Endothelial cell (in vitro differentiated cells): ENCODE measurements around the gene PLCH2. TPM values are rescaled to one million over a fixed set of nuclear protein-coding genes. Genes with fewer than 3 reads are reported as not detected.
"Not testable (repeated sequence)": the region's sequence is repeated elsewhere in the genome, so short reads cannot be mapped to it uniquely, and the experiment has no call there.

Experiments used
- DNase-seq: peaks from one replicate; pipeline ENCODE4 v3.0.0; 2021; ENCODE audit warnings: low spot score
- H3K27ac Mint-ChIP-seq: one replicate; pipeline ENCODE4 v1.8.0; 2021; ENCODE audit warnings: mixed read lengths, inconsistent platforms; ENCODE audit not compliant: unreplicated experiment
- H3K27me3 Mint-ChIP-seq: one replicate; pipeline ENCODE4 v1.8.0; 2021; ENCODE audit warnings: mild to moderate bottlenecking, moderate library complexity, mixed read lengths, inconsistent platforms; ENCODE audit not compliant: unreplicated experiment
- H3K36me3 Mint-ChIP-seq: one replicate; pipeline ENCODE4 v1.8.0; 2021; ENCODE audit warnings: mild to moderate bottlenecking, low read depth, mixed read lengths, inconsistent platforms; ENCODE audit not compliant: unreplicated experiment
- H3K4me1 Mint-ChIP-seq: one replicate; pipeline ENCODE4 v1.8.0; 2021; ENCODE audit warnings: mild to moderate bottlenecking, mixed read lengths, inconsistent platforms; ENCODE audit not compliant: unreplicated experiment
- H3K4me3 Mint-ChIP-seq: one replicate; pipeline ENCODE4 v1.8.0; 2021; ENCODE audit warnings: mild to moderate bottlenecking, mixed read lengths, inconsistent platforms; ENCODE audit not compliant: unreplicated experiment
- H3K9me3 Mint-ChIP-seq: one replicate; pipeline ENCODE4 v1.8.0; 2021; ENCODE audit warnings: mixed read lengths, inconsistent platforms; ENCODE audit not compliant: unreplicated experiment
- CTCF ChIP-seq: fragments of 200-600 bp; sonication (generic); IDR thresholded peaks from one replicate; pipeline ENCODE4 v1.5.0; 2021; ENCODE audit warnings: antibody characterized with exemption; ENCODE audit not compliant: unreplicated experiment
- total RNA-seq: library from RNA; stranded (reverse); fragmentation: NEBNext Ultra II Directional; extraction: Animal tissue kit (Norgen Biotek cat#: 25700); gene quantifications from one replicate; pipeline ENCODE4 v1.2.1, GENCODE V29; 2021; ENCODE audit not compliant: unreplicated experiment

Gene PLCH2
- total RNA-seq, 1 donor from 2014 or later, result not detected

DNA sequence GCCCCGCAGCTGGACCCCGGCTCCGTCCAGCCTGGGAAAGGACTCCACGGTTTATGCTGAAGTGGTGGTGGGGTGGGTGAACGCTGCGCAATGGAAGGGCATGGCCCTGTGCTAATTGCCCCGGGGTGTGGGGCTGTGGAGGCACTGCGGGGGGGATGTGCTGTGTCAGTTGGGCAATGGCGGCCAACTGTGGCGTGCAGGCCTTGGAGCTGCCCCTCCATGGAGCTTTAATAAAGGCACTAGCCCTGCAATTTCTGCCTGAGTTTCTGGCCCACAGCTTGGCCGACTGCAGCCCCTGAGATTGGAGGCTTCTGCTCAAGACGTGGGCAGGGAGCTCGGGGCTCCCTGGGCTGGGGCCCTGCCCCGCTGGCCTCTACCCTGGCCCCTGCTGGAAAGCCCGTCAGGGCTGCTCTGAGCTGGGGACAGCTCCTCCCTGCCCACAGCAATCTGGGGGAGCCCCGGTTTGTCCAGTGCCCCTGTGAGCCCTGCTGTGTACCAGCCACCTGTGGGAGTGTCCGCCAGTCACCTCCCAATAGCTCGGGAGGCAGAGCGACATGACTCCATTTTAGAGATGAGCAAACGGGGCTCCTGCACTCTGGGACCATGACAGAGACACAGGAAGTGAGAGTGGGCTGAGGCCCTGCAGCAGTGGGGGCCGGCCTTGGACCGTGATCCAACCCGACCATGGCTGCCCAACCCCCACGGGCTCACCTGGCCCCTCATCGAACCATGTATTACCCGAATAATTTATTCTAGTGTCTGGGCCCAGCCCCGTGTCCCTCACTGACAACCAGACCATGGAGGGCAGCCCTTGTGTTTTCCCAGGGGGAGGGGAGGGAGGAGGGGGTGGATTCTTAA, 71.3 kb downstream of the PLCH2 start:
- TF ChIP-seq CTCF, result no peak
- Mint-ChIP-seq H3K36me3 (no peaks in the 10 kb centered on the region), H3K27me3 (peaks cover 2% of the 10 kb centered on the region), H3K4me3 (peak overlapping the region; percentile 81), H3K27ac (no peak overlapping the region), H3K9me3 (no peaks in the 10 kb centered on the region), H3K4me1 (no peaks in the 10 kb centered on the region)
- DNase-seq, result no peak

DNA sequence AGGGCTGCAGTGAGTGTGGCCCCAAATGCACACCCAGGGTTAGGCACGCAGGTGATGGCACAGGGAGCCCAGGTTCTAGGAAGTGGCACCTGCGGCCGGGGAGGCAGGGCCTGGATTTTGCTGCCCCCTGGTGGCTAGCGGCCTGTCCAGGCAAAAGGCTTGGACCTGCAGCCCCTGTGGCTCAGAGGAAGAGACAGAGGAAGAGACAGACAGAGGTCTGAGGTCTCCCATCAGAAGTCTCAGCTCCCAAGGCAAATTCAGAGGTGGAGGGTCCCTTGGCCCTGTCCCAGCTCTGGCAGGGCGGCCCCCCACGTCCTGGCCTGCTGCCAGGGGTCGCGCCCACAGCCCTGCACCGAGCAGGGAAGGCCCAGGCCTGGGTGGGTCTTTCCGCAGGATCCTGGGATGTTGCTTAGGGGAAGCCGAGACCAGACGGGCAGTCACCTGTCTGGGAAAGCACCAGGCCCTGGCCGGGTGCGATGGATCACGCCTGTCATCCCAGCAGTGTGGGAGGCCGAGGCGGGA, 72.0 kb downstream of the PLCH2 start:
- H3K4me3 Mint-ChIP-seq, result no peak overlapping the region
- no peaks in the 10 kb centered on the region for H3K9me3 Mint-ChIP-seq
- peak; percentile 84 for DNase-seq
- H3K27me3 Mint-ChIP-seq, result peaks cover 2% of the 10 kb centered on the region
- no peaks in the 10 kb centered on the region for H3K4me1 Mint-ChIP-seq
- peak; percentile 82 for TF ChIP-seq CTCF
- H3K27ac Mint-ChIP-seq, result no peak overlapping the region
- H3K36me3 Mint-ChIP-seq, result no peaks in the 10 kb centered on the region

DNA sequence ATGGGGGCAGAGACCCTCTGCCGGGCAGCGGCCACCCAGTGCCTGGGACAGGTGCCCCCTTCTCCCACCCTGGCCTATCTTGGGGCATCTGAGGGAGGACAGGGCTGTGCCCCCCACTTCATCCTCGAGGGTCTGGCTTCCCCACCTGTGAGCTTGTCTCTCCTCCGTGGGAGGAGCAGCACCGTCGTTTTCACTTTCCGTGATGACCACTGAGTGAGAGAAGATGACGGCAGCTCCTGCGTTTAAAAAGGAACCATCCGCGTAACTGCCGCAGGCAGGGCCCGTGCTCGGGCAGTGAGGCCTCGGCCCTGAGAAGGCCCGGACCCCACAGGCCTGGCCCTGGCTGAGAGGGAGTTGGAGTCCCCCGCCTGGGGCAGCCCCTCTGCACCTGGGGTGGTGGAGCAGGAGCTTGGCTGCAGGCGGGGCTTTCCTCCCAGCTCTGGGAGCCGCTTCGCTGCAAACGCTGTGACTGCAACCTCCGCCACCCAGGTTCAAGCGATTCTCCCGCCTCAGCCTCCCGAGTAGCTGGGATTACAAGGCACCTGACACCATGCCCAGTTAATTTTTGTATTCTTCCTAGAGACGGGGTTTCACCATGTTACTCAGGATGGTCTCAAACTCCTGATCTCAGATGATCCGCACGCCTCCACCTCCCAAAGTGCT, 73.4 kb downstream of the PLCH2 start:
- H3K27ac Mint-ChIP-seq, H3K4me3 Mint-ChIP-seq, H3K36me3 Mint-ChIP-seq, H3K9me3 Mint-ChIP-seq, H3K27me3 Mint-ChIP-seq, H3K4me1 Mint-ChIP-seq, DNase-seq: not testable (repeated sequence)

- H3K27me3 Mint-ChIP-seq, H3K36me3 Mint-ChIP-seq, H3K9me3 Mint-ChIP-seq, H3K4me3 Mint-ChIP-seq, H3K27ac Mint-ChIP-seq, DNase-seq, H3K4me1 Mint-ChIP-seq: not testable (repeated sequence)
Observed at GRCh38 chr1:2550309-2550861, 74.3 kb downstream of the PLCH2 start.

- H3K4me1 Mint-ChIP-seq, result not testable (repeated sequence)
Observed at GRCh38 chr1:2551544-2551943, 75.5 kb downstream of the PLCH2 start.

GRCh38 chr1:2552189-2552588, 76.1 kb downstream of the PLCH2 start:
- Mint-ChIP-seq H3K27ac (no peak overlapping the region), H3K4me3 (no peak overlapping the region), H3K9me3 (no peaks in the 10 kb centered on the region), H3K36me3 (no peaks in the 10 kb centered on the region), H3K4me1 (no peaks in the 10 kb centered on the region), H3K27me3 (peaks cover 7% of the 10 kb centered on the region)
- TF ChIP-seq CTCF, result no peak
- no peak for DNase-seq

More at GRCh38 chr1:2551544-2551943, 75.5 kb downstream of the PLCH2 start:
- not testable (repeated sequence) for DNase-seq, H3K9me3 Mint-ChIP-seq, H3K4me3 Mint-ChIP-seq, H3K27me3 Mint-ChIP-seq, H3K36me3 Mint-ChIP-seq, H3K27ac Mint-ChIP-seq

- not testable (repeated sequence) for DNase-seq, H3K27me3 Mint-ChIP-seq, H3K36me3 Mint-ChIP-seq, H3K9me3 Mint-ChIP-seq, H3K4me1 Mint-ChIP-seq, H3K4me3 Mint-ChIP-seq, H3K27ac Mint-ChIP-seq
Observed at GRCh38 chr1:2553076-2553475, 77.0 kb downstream of the PLCH2 start.
